Activated CD4-positive, alpha-beta T cell treated with anti-CD3 and anti-CD28 coated beads, Interleukin-2, amount 50 U/mL, for 24 hours (primary cell): ENCODE data around the gene DPP7.
"Not testable (repeated sequence)": the region's sequence is repeated elsewhere in the genome, so short reads cannot be mapped to it uniquely, and the experiment has no call there.

Experiments used
- DNase-seq, 2 donors: peaks; one replicate each; pipeline ENCODE4 v3.0.0-alpha.2; 2020; ENCODE audit warnings: low read depth in 1 of 2, low spot score in 1 of 2

DPP7 gene

DNA sequence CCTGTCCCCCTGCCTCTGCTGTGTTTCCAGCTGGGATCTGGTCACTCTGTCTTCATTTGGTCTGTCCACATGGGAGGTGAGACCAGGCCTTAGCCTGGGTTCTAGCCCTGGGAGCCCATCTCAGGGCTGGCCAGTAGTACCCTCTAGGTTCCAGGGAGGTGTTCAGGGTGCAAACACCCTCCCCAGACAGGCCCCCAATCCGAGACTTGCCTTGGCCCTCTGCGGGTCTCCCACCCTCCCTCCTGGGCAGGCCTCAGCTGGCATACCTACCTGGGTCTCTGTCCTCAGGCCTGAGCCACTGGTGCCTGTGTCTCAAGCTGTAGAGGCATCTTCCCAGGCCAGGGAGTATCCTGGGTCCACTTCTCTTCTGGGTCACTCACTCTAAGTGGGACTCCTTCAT is 43.3 kb downstream of the DPP7 start:
- DNase-seq: no peak

DNA sequence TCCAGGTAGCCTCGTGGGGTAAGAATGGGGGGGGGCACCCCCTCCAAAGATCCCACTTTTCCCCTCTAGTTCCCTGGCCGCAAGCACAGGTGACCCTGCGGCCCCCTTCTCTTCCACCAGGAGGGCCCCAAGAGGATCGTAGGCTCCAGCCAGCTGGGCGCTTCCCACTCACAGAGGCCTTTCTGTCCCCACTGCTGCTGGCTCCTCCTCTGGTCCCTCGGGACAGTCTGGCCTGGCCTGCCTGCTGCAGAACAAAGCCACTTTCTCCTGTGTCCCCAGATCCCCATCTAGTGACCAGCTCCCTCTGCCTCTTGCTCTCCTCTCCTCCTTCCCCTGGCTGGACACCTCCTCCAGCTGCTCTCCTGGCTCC is 43.6 kb downstream of the DPP7 start:
- DNase-seq: no peak

DNA sequence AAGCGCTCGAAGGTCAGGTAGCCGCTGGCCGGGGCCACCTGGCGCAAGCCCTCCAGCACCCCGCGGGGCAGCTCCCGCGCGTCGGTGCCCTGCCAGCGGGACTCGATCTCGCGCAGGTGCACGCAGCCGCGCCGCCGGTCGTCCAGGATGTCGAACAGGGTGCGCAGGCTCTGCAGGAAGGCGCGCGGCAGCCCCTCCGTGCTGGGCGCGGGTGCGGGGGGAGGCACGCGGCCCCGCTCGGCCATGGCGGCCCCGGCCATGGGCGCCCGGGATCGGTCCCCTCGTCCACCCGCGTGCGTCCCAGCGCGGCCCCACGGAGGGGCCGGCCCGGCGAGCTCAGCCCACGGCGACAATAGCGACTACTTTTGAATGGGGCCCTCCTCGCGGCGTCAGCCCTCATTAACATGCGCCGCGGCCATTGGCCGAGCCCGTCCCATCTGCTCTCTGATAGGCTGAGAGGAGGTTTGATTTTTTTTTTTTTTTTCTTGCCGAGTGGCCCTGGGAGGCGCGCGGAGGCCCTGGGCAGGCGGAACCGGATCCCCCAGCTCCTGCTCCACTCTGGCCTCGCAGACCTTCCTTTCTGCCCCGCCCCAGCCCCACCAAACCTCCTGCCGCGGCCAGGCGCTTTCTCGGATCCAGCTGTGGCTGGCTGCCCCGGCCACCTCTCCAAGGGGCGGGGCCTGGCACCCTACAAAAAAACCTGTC is 44.2 kb downstream of the DPP7 start, which contains the start of gene SAPCD2:
Gene SAPCD2, minus strand, starts transcription at position 357 of the 705 bp plus-strand sequence. Its CDS starts 97 bp downstream, at position 260.
- DNase-seq: peak; percentile 55 to 75

DNA sequence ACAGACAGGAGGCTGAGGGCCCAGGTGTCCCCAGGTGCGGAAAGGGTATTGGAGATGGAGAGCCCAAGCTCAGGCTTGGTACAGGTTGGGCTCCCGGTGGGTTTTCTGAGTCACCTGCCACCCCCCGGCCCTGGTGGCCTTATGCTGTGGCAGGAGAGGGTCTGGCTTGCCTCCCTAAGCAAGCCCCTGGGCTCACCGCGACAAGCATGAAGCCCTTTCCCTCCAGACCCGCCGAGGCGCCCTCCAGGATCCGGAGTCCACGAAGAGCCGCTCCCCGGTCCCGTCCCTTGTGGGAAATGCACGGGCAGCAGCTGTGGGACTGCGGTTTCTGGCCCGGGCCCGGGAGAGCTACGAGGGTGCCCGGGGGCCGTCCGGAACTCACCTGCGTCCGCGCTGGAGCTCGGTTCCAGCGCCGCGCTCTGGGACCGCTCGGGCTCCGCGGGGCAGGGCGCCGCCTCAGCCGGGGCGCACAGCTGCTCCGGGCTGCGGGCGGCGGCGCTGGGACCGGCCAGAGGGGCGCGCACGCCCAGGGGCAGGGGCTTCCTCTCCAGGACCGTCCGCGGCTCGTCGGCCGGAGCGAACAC is 44.9 kb downstream of the DPP7 start:
- no peak for DNase-seq

DNA sequence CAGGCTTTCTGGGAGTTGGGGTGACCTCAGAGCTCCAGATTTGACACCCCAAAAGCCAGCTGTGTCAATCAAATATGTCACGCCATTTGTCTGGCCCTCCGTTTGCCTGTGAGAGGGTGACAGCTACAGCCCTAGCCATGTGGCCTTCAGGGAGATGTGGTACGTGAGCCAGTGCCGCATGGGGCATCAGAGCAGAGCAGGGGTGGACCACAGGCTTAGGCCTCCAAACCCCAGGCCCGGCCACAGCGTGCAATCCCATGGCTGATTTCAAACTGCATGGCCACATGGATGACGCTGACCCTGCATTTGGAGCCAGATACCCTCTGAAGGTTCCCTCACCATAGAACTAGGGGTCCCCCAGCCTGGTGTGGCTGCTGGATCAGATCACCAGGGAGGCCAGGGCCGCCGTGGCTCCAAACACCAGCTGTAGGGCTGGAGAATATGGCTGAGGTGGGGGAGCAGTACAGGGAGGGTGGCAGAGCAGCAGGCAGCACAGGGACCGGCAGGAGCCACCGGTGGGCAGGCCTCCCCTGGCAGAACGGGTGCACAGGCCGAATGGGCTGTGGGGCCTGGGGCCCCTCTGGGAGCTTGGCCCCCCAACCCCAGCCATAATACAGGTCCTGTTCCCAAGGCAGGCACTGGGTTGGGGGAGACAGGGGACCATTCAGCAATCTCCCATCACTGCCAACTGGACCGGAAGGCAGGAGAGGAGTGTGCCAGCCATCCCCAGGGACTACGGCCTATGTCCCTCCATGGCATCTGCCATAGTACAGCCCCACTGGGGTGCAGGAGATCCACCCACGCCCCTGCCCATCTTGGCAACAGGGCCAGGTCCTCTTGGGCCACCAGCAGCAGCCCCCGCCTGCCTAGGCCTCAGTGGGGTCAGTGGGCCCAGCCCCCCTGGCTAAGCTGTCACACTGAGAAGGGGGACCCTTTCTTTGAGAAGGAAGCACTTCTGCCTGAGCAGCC is 45.7 kb downstream of the DPP7 start:
- DNase-seq: no peak

DNA sequence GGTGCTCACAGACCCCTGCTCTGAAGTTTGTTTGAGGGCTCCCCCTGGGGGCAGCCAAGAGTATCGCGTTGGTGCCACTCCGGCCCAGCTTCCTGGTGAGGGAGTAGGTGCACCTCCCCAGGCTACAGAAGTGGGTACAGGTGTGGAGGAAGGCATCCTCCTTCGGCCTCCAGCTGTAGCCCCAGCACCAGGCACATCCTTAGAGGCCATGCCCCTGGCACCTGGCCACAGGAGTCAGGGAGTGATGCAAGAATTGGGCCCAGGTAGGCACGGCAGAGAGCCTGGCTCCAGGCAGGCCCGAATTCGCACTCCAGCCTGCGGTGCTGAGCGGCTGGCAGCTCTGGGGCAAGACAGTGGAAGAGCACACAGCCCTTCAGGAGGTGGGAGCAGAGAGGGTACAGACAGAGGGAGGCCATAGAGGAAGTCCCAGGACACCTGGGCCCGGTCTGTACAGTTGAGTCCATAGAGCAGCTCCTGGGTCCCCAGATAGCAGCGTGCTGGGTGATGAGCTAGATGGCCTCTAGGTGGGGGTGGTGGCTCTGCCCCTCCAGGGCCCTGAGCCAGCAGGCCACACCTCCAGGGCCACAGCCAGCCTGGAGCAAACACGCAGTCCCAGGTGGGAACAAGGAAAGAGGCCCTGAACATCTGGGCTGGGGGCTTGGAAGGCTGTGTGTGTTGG is 46.5 kb downstream of the DPP7 start:
- DNase-seq: peak; percentile 72 to 79

DNA sequence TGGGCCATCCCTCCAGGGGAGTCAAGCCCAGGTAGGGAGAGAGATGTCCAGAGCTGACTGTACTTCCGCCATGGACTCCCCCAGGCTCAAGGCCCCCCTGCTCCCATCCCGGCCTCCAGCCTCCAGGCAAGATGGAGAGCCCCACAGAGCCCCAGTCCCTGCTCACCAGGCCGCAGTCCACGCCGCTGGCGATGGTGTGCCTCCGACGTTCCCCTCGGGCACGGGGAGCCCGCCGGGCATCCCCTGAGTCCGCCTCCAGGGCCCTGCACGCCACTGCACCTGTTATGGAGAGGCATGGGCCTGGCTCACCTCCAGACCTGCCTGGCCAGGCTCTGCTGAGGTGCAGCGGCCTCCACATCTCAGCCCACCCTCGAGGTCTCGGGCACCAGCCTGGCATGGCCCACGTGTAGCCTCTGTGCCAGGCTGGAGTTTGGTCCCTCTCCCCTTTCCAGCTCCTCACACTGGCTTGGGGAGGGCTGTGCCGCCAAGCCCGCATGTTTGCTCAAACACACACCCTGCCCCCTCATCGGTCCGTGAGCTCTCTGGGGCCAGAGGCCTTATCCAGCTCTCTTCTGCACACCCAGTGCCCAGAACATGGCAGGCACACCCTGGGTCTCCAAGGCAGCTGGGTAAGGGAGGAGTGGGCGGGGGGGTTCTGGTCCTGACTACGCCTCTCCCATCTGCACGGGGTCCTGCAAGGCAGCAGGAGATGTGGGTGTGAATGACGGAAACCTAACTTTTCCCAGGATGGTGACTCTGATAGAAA is 48.3 kb downstream of the DPP7 start:
- DNase-seq: no peak

DNA sequence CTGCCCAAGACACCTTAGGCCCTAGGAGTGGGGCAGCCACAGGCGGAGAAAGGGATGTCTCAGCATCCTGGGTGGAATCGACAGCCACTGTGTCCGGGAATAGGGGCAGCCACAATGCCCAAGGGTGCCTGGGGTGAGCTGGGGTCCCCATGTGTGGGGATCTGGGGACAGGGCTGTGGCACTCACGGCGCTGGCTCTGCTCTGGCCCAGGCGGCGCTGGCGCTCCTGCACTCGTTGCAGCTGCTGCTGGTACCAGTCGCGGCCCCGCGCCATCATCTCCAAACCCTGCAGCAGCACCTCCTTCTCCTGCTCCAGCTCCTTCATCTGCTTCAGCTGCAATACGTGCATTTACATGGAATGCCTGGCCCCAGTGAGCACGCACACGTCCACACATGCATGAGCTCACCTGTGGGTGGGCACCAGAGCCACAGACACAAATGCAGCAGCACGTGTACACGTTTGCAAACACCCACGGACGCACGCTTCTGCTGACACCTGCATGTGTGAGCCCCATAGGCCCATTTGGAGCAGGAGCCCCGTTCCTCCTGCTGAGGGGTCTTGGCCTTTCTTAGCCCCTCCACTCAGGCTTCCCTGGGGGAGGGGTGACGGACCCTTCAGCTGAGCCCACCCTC is 49.1 kb downstream of the DPP7 start:
- no peak for DNase-seq

DNA sequence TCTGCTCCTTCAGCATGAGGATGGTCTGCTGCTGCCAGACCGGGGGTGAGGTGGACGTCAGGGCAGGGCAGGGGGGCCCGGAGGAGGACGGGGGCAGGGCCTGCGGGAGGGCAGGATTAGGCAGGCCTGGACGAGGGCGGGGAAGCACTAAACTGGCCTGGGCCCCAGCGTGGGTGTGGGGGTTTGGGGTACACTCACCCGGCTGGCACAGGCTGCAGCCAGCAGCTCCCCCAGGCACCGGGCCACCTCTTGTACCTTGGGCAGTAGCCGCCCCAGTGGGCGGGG is 49.7 kb downstream of the DPP7 start:
- no peak for DNase-seq

DNA sequence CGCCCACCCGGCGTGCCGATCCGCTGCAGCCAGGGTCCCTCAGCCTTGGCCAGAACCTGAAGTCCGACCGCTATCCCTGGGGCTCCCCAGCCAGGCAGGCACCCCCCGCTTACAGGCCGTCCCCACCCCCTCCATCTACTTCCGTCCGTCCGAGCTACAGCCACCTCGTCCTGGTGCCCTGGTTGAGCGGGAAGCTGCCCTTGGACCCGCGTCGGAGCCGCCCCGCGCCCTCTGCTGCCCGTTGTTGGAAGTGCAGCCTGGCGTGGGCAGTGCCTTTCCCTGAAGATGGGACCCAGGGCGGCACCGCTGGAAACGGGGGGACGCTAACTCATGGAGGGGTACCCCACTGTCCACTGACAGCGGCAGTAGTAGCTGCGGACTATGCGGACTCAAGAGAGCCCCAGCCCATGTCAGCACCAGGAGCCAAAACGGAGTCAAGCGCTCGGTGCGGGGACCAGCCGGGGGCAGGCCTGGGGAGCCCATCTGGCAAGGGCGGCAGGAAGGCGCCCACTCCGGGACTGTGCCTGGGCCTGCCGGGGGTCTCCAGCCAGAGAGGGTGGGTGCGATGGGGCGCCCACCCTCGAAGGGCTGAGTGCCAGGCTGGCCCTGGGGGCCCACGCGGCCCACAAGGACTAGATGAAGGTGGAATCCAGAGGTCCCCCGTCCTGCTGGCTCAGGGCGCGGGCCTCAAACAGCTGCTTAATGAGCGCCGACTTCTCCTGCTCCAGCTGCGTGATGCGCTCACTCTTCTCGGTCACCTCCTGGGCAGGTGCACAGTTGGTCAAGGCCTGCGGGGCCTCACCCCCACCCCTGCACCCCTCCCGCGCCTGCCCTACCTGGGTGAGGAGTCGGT is 50.3 kb downstream of the DPP7 start:
- DNase-seq: peak; percentile 44 to 57

DNA sequence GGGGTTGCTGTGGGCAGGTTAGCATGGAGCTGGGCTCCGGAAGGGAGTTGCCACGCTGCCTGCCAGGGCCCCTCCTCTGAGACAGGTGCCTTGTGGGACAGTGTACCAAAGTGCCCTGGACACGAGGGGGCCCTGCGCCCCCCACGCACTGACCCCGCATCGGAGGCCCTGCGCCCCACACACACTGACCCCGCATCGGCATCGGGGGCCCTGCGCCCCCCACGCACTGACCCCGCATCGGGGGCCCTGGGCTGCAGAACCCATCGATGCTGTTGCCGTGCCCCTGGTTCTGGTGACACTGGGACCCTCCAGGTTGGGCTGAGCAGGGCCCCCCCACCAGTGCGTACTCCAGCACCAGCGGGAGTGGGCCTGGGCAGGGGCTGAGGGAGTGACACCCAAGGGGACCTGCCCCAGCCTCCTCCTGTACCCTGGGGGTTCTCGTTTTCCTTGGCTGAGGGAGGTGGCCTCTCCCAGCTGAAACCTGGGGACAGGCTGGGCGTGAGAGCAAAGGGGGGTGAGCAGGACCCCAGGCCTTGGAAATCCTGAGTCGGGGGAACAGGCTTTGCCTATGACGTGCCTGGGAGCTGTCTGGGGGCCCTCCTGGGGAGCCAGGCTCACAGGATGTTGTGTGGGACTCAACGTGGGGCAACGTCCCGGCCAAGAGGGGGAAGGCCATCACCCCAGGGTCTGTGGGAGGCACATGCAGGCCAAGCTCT is 51.1 kb downstream of the DPP7 start:
- DNase-seq: no peak

DNA sequence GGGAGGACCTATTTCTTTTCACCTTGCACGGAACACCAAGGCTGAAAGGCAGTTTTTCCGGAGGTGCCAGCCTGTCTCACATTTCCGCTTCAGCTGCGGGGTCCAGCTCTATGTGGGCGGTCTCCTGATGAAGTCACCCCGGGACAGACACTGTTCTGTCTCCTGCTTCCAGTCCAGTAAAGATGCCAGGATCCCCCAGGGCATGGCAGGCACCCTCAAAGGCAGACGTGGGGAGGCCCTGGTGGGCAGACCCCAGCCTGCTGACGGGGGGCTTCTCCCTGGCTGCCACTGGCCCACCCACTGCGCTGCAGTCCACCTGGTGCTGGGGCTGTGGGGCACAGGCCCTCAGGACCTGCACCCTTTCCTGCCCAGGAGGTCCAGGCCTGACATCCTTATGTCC is 51.7 kb downstream of the DPP7 start:
- not testable (repeated sequence) for DNase-seq

DNA sequence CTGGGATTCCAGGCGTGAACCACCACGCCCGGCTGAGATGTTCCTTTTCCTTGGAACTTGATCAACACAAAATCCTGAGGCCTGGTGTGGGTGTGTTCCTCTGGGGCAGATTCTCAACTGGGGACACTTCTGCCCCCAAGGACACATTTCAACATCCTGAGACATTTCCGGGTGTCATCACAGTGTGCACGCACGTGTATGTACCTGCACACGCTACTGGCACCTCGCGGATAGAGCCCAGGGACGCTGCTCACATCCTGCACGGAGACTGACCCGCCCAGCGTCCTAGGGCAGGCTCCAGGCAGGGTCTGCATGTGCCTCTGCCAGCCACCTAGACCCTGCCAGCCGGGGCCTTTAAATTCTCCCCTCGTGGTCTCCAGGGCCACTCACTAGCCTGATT is 52.1 kb downstream of the DPP7 start:
- DNase-seq: no peak
